Gastrocnemius medialis (tissue), 4 donors: ENCODE results near the gene CCDC47.

ENCODE experiments used
- POLR2A ChIP-seq, 2 donors: fragments of 450-650 bp; IDR thresholded peaks; one replicate each; pipeline ENCODE4 v1.6.1; 2017; ENCODE audit warnings: antibody characterized with exemption in 2 of 2, mild to moderate bottlenecking in 2 of 2, moderate library complexity in 2 of 2
- TF ChIP-seq, protein P1 (sequence below), 5 experiments: fragments of 450-650 bp in 3 of 5; fragments of 200-600 bp in 2 of 5; sonication (generic) in 2 of 5; IDR thresholded peaks in 4 of 5; conservative IDR thresholded peaks in 1 of 5; 1 replicate in 4 of 5; 2 replicates in 1 of 5; pipeline ENCODE4 v1.5.1; 2016 to 2019; ENCODE audit warnings: antibody characterized with exemption in 5 of 5, mild to moderate bottlenecking in 3 of 5, moderate library complexity in 3 of 5

DNA sequence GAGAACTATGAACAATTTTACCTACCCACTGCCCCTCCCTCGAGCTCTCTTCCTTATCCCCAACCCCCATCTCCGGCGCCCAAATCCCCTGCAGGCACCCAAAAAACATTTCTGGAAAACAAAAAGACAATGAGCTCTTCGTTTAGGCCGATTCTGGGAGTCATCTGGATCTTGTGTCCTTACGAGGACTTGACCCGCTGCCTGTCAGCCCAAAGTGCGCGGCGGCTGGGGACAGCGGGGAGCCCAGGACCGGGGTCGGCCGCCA, 32.3 kb downstream of the CCDC47 start:
- TF ChIP-seq, protein P1, sequence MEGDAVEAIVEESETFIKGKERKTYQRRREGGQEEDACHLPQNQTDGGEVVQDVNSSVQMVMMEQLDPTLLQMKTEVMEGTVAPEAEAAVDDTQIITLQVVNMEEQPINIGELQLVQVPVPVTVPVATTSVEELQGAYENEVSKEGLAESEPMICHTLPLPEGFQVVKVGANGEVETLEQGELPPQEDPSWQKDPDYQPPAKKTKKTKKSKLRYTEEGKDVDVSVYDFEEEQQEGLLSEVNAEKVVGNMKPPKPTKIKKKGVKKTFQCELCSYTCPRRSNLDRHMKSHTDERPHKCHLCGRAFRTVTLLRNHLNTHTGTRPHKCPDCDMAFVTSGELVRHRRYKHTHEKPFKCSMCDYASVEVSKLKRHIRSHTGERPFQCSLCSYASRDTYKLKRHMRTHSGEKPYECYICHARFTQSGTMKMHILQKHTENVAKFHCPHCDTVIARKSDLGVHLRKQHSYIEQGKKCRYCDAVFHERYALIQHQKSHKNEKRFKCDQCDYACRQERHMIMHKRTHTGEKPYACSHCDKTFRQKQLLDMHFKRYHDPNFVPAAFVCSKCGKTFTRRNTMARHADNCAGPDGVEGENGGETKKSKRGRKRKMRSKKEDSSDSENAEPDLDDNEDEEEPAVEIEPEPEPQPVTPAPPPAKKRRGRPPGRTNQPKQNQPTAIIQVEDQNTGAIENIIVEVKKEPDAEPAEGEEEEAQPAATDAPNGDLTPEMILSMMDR (IDR thresholded peaks at IDR 0.05 in 4 of 5, conservative IDR thresholded peaks at IDR 0.05 in 1 of 5), result no peak
- no peak for TF ChIP-seq POLR2A (IDR thresholded peaks at IDR 0.05)
